ENCODE data around the gene RTN4RL1.
"Not testable (repeated sequence)": the region's sequence is repeated elsewhere in the genome, so short reads cannot be mapped to it uniquely, and the experiment has no call there.

The RTN4RL1 gene

DNA sequence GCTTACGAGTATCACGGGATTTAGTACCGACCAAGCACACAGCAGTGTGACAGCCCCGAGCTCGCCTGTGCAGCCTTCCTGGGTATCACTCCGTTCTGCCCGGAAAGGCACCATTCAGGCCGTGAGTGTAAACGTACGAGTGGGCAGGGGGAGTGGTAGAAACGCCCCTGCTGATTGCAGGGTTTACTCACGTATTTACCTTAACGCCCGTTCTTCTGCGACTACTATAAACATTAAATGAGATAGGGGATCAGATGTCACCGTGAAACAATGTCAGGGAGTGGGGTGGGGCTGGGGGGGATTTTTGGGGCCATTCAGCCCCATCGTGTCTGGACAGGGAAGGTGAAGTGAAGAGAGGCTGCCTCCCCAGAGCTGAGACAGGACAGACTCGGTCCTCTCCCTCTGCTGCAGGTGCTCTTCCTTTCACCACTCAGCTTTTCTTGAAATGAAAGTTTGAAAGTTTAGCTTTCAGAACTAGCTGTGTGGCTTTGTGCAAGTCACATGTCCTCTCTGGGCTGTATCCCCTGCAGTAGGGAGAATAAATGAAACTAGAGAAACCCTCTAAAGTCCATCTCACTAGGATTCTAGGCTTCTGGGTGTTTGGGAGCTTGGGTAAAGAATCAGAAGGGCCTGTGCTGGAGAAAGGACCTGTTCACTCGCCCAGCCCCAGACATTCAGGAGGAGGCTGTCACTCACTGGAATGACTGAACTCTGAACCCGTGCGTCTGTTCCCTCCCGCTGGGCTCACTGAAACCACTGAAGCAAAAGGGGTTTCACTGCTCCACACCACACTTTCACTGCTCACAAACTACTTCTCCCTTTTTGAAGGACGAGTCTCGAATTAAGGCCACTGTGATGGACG, 128.7 kb downstream of the RTN4RL1 start (continued):
- TF ChIP-seq, protein P1, sequence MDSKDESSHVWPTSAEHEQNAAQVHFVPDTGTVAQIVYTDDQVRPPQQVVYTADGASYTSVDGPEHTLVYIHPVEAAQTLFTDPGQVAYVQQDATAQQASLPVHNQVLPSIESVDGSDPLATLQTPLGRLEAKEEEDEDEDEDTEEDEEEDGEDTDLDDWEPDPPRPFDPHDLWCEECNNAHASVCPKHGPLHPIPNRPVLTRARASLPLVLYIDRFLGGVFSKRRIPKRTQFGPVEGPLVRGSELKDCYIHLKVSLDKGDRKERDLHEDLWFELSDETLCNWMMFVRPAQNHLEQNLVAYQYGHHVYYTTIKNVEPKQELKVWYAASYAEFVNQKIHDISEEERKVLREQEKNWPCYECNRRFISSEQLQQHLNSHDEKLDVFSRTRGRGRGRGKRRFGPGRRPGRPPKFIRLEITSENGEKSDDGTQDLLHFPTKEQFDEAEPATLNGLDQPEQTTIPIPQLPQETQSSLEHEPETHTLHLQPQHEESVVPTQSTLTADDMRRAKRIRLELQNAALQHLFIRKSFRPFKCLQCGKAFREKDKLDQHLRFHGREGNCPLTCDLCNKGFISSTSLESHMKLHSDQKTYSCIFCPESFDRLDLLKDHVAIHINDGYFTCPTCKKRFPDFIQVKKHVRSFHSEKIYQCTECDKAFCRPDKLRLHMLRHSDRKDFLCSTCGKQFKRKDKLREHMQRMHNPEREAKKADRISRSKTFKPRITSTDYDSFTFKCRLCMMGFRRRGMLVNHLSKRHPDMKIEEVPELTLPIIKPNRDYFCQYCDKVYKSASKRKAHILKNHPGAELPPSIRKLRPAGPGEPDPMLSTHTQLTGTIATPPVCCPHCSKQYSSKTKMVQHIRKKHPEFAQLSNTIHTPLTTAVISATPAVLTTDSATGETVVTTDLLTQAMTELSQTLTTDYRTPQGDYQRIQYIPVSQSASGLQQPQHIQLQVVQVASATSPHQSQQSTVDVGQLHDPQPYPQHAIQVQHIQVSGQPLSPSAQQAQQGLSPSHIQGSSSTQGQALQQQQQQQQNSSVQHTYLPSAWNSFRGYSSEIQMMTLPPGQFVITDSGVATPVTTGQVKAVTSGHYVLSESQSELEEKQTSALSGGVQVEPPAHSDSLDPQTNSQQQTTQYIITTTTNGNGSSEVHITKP (tag by site-specific recombination; IDR thresholded peaks at IDR 0.05) = no peak
- TF ChIP-seq ZFHX2 (tag by site-specific recombination; conservative IDR thresholded peaks at IDR 0.05) (peak; percentile 75), ZNF423 (tag by site-specific recombination; IDR thresholded peaks at IDR 0.05) (no peak), ZNF2 (tag by site-specific recombination; IDR thresholded peaks at IDR 0.05) (no peak), WT1 (tag by site-specific recombination; IDR thresholded peaks at IDR 0.05) (no peak), EGR2 (tag by site-specific recombination; IDR thresholded peaks at IDR 0.05; ENCODE audit: low read depth) (peak; percentile 82), PRDM1 (tag by site-specific recombination; IDR thresholded peaks at IDR 0.05) (peak; percentile 92), GLIS1 (tag by site-specific recombination; IDR thresholded peaks at IDR 0.05) (no peak)

DNA sequence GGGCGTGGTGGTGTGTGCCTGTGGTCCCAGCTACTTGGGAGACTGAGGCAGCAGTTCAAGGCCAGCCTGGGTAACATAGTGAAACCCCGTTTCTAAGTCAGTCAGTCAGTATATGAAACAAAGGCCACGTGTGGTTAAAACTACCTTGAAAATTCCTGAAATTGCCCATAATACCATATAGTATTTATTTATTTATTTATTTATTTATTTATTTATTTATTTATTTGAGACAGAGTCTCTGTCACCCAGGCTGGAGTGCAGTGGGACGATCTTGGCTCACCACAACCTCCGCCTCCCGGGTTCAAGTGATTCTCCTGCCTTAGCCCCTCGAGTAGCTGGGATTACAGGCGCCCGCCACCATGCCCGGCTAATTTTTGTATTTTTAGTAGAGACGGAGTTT, 129.7 kb downstream of the RTN4RL1 start:
- H3K4me1 ChIP-seq (ENCODE audit: control insufficient read depth, insufficient read depth, low read length); H3K27ac ChIP-seq (ENCODE audit: extremely low read depth, low read depth, low read length); H3K9me3 ChIP-seq (ENCODE audit: control insufficient read depth, insufficient read depth, low read depth, low read length); H3K4me3 ChIP-seq (ENCODE audit: low read depth, low read length): not testable (repeated sequence)
- peaks cover 43 to 84% of the 10 kb centered on the region in 2 experiments for H3K36me3 ChIP-seq (ENCODE audit: control insufficient read depth in 2 of 2, insufficient read depth in 1 of 2, low read length in 2 of 2)
- ChIA-PET POLR2A (interaction anchor here (0.6 kb wide), 1 partner anchor 126 kb away, joined by 4 read pairs; no protein-coding TSS in a partner anchor), CTCF (interaction anchor here (0.5 to 1.4 kb wide), 7 partner anchors 11 to 159 kb away, joined by 3 to 4 read pairs (median 3); partner anchors contain the start of gene HIC1)
- TF ChIP-seq, protein P2, sequence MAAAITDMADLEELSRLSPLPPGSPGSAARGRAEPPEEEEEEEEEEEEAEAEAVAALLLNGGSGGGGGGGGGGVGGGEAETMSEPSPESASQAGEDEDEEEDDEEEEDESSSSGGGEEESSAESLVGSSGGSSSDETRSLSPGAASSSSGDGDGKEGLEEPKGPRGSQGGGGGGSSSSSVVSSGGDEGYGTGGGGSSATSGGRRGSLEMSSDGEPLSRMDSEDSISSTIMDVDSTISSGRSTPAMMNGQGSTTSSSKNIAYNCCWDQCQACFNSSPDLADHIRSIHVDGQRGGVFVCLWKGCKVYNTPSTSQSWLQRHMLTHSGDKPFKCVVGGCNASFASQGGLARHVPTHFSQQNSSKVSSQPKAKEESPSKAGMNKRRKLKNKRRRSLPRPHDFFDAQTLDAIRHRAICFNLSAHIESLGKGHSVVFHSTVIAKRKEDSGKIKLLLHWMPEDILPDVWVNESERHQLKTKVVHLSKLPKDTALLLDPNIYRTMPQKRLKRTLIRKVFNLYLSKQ (tag by site-specific recombination; IDR thresholded peaks at IDR 0.05; ENCODE audit: borderline replicate concordance) = peak; percentile 30; the same call in 1 of the 2 replicates
- TF ChIP-seq ZBTB8A (tag by site-specific recombination; IDR thresholded peaks at IDR 0.05) = peak; percentile 74
- TF ChIP-seq ZNF629 (tag by site-specific recombination; IDR thresholded peaks at IDR 0.05) = 0 out of 2 replicates have a peak, but pooled peaks have one; percentile 29
- TF ChIP-seq ZNF510 (tag by site-specific recombination; IDR thresholded peaks at IDR 0.05; ENCODE audit: insufficient replicate concordance) = peak; percentile 61
- TF ChIP-seq ZNF394 (tag by site-specific recombination; IDR thresholded peaks at IDR 0.05; ENCODE audit: borderline replicate concordance) = peak; percentile 94
- peak; percentile 31; the same call in 1 of the 2 replicates for TF ChIP-seq ZNF341 (tag by site-specific recombination; IDR thresholded peaks at IDR 0.05; ENCODE audit: low read depth)
- peak; percentile 65; the same call in 1 of the 2 replicates for TF ChIP-seq REST (tag by site-specific recombination; IDR thresholded peaks at IDR 0.05)
- TF ChIP-seq ZNF433 (tag by site-specific recombination; IDR thresholded peaks at IDR 0.05; ENCODE audit: low read depth) = peak; percentile 62
- peak; percentile 90 for TF ChIP-seq ZNF560 (tag by site-specific recombination; IDR thresholded peaks at IDR 0.05; ENCODE audit: borderline replicate concordance)
- peak; percentile 58; the same call in 1 of the 2 replicates for TF ChIP-seq ZNF140 (tag by site-specific recombination; IDR thresholded peaks at IDR 0.05)
- peak; percentile 65 for TF ChIP-seq ZNF664 (tag by site-specific recombination; IDR thresholded peaks at IDR 0.05)
- TF ChIP-seq ZNF639 (tag by site-specific recombination; IDR thresholded peaks at IDR 0.05) = 0 out of 2 replicates have a peak, but pooled peaks have one; percentile 33
- TF ChIP-seq ZNF426 (tag by site-specific recombination; IDR thresholded peaks at IDR 0.05) = peak; percentile 86

All from HEK293 (cell line).